GM12878 (cell line): ENCODE measurements around the gene REP15.

Source experiments
- BCLAF1 ChIP-seq: fragments of 450-650 bp; IDR thresholded peaks from 2 replicates; pipeline ENCODE4 v1.6.1; 2017; ENCODE audit warnings: antibody characterized with exemption, mild to moderate bottlenecking, moderate library complexity
- CBFB ChIP-seq: IDR thresholded peaks from 2 replicates; pipeline ENCODE4 v1.6.1; 2016; ENCODE audit warnings: antibody characterized with exemption, low read depth
- CBX3 ChIP-seq: fragments of 200-600 bp; sonication (generic); IDR thresholded peaks from 2 replicates; pipeline ENCODE4 v1.6.1; 2016; ENCODE audit warnings: low read depth, borderline replicate concordance
- CTCF ChIP-seq, 3 experiments: IDR thresholded peaks in 2 of 3; conservative IDR thresholded peaks in 1 of 3; 2 replicates each; pipeline ENCODE4 v1.5.1; 2011; ENCODE audit warnings: low read depth in 3 of 3, low read length in 3 of 3, mild to moderate bottlenecking in 3 of 3, control low read depth in 2 of 3, moderate library complexity in 2 of 3, inconsistent platforms in 1 of 3, mixed read lengths in 1 of 3; ENCODE audit not compliant: control insufficient read depth in 2 of 3, insufficient read depth in 1 of 3; ENCODE audit errors: extremely low read depth in 1 of 3
- EGR1 ChIP-seq, 2 experiments: IDR thresholded peaks; 1 replicate in 1 of 2; 2 replicates in 1 of 2; pipeline ENCODE4 v1.6.1; 2011 to 2012; ENCODE audit warnings: low read depth in 2 of 2, low read length in 2 of 2, borderline replicate concordance in 1 of 2, mild to moderate bottlenecking in 1 of 2, moderate library complexity in 1 of 2
- FOS ChIP-seq: IDR thresholded peaks from 3 replicates; pipeline ENCODE4 v1.6.1; 2011; ENCODE audit warnings: borderline replicate concordance; ENCODE audit not compliant: insufficient read length; ENCODE audit errors: extremely low read depth
- GABPA ChIP-seq: IDR thresholded peaks from 2 replicates; pipeline ENCODE4 v1.6.1; 2014; ENCODE audit warnings: antibody characterized with exemption, low read depth, mild to moderate bottlenecking, inconsistent platforms
- HDAC2 ChIP-seq: fragments of 200-600 bp; sonication (generic); IDR thresholded peaks from 2 replicates; pipeline ENCODE4 v1.6.1; 2017
- MTA3 ChIP-seq: IDR thresholded peaks from 2 replicates; pipeline ENCODE4 v1.6.1; 2012; ENCODE audit warnings: low read length, inconsistent platforms, borderline replicate concordance
- MYC ChIP-seq: IDR thresholded peaks from 2 replicates; pipeline ENCODE4 v1.6.1; 2011; ENCODE audit warnings: mild to moderate bottlenecking, low read length, moderate library complexity, inconsistent platforms; ENCODE audit not compliant: insufficient read depth, insufficient replicate concordance, insufficient read length, severe bottlenecking
- NFIC ChIP-seq: IDR thresholded peaks from 2 replicates; pipeline ENCODE4 v1.6.1; 2012; ENCODE audit warnings: low read depth, mild to moderate bottlenecking, inconsistent platforms, low read length, moderate library complexity
- SIN3A ChIP-seq: IDR thresholded peaks from 2 replicates; pipeline ENCODE4 v1.6.1; 2012; ENCODE audit warnings: low read depth, low read length, improper control_type of control experiment
- TCF12 ChIP-seq: IDR thresholded peaks from 2 replicates; pipeline ENCODE4 v1.6.1; 2011; ENCODE audit warnings: low read depth, mild to moderate bottlenecking, low read length
- ZNF217 ChIP-seq: fragments of 450-650 bp; IDR thresholded peaks from 2 replicates; pipeline ENCODE4 v1.6.1; 2017; ENCODE audit warnings: antibody characterized with exemption, mild to moderate bottlenecking

- TF ChIP-seq NFIC (no peak), TCF12 (peak; percentile 52; the same call in 1 of the 2 replicates), FOS (no peak), BCLAF1 (no peak), MYC (peak; percentile 88), CBFB (peak; percentile 55), SIN3A (peak; percentile 92), CBX3 (no peak), CTCF (IDR thresholded peaks at IDR 0.05 in 2 of 3, conservative IDR thresholded peaks at IDR 0.05 in 1 of 3; ENCODE audit: control insufficient read depth in 2 of 3, extremely low read depth in 1 of 3, insufficient read depth in 1 of 3, low read depth in 3 of 3, low read length in 3 of 3) (no peak), ZNF217 (no peak), HDAC2 (no peak), MTA3 (peak; percentile 64; the same call in 1 of the 2 replicates), EGR1 (IDR thresholded peaks at IDR 0.05; ENCODE audit: borderline replicate concordance in 1 of 2, low read depth in 2 of 2, low read length in 2 of 2) (peak in 1 of 2 experiments; percentile 58; a peak in 1 of 3 replicates), GABPA (no peak)
Observed at GRCh38 chr12:27710592-27711316, 14.5 kb downstream of the REP15 start, which contains the start of gene MRPS35.
